ENCODE data around the gene DIDO1.

DIDO1 gene

GRCh38 chr20:62889871-62890270 lies 36.4 kb downstream of the DIDO1 start:
- DNase-seq: no peak

GRCh38 chr20:62889411-62889810 lies 36.9 kb downstream of the DIDO1 start:
- no peak for DNase-seq

DNA sequence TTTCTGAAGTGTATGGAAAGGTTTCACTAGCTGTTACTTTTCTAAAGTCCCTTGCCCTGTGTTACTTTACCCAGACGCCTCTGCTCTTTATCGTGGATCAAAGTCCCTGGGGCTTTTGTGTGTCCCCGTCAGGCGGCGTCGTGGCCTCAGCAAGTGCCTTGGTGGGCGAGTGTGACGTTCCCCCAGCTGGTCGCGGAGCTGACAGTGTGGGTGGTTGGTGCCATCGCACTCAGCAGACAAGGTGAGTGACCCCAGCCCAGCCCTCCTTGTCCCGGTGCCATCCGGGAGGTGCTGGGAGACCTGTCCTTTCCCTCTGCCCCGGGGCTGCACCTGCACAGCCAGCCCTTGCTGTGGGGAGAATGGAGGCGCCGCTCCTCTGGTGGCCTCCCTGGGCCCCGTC lies 37.4 kb downstream of the DIDO1 start:
- no peak for DNase-seq

- DNase-seq: no peak
Observed at GRCh38 chr20:62888406-62888805, 37.9 kb downstream of the DIDO1 start.

- DNase-seq: no peak
Observed at GRCh38 chr20:62887860-62888239, 38.5 kb downstream of the DIDO1 start.

DNA sequence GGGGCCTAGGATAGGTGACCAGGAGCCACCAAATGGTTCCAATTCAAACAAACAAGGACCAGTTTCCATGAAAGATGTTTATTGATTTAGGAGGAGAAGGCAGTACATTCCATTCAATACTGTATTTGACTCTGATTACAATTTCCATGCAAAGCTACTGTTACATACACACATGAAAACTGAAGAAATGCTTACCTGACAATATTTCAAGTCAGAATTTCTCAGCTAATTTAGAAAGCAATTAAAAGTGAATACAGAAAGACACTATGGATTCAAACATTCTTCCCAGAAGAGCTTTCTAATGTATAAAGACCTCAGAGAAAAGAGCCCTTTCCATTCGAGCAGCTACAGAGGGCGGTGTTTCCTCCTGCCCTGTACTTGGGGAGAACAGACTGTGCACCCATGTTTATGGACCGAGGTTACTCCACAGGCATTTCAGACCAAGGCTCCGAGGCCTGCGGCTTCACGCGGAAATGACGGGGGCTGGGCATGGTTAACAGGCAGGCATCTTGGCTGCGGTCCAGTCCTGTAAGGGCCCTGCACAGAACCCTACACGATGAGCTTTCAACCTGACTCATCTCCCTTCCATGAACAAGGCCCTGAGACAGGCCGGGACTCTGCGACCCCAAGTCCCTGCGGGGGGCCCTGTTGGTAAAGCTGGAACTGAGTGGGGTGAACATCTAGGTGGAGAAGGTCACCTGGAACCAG lies 39.0 kb downstream of the DIDO1 start:
- DNase-seq: no peak

GRCh38 chr20:62886709-62887058 lies 39.6 kb downstream of the DIDO1 start:
- DNase-seq: no peak

DNA sequence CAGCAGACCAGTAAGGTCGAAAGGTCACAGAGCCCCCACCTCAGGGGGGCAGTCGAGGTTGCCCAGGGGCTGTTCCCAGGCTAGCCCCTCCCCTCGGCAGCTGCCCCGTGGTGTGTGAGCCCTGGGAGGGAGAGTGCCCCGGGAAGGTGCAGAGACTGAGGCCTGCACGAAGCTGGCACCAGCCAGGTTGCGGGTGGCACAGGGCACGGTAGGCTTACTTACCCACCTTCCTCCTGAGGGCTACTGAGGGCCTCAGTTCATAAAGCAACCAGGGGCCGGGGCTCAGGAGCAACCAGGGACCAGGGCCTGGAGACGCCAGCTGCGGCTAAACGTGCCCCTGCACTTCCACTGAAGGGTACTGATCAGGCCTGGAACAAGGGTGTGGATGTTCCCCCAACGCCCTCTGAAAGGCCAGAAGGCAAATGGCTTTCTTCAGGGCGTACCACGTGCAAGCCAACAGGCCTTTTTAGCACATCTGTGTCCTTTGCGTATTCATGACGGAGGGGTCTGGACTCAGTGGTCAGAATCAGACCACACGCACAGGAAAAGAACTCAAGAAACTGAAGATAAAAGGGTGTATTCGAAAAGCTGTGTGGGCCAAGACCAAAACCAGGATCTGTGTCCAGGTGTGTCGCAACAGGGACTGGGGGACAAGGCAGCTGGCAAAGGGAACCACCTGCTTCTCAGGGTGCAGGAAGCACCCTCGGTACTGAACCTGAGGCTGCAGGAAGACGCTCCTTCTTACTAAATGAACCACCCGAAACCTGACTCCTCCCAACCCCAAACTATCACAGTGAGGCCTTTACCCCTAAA lies 40.2 kb downstream of the DIDO1 start:
- no peak for DNase-seq

DNA sequence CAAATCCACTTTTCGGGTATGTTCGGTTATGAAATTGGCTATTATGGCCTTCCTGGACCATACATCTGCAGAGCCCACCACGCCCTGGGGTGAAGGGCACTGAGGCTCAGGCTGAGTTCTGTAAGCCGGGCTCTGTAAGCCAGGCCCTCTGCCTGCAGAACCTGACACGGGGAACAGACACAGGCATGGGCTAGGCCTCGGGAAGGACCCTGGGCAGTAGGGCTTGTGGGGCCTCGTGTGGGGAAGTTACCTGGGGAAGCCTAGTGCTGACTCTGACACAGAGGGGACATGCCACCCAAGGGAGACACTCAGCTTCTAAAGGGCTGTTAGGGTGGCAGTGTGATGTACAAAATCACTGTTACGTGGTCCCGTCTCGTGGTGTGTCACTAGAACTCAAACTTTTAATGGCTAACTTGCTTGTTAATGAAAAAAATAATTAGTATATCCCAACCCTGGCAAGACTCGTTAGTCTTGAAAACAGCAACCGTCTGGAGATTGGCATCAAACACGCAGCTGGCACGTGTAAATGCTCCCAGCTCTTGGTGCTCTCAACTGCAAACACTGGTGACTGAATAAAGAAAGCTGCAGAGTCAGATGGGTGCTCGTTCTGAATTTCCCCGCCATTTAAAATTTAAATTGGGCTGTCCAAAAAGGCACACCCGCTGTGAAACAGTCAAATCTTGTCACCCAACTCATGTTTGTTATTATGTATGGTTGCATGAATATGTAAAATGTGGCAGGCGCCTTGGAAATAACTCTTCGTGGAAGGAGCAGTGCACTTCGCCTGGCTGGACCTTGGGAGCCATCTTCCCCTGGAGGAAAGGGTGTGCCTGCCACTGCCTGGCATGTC lies 41.0 kb downstream of the DIDO1 start:
- no peak for DNase-seq

- no peak for DNase-seq
Observed at GRCh38 chr20:62884556-62884955, 41.7 kb downstream of the DIDO1 start.

DNA sequence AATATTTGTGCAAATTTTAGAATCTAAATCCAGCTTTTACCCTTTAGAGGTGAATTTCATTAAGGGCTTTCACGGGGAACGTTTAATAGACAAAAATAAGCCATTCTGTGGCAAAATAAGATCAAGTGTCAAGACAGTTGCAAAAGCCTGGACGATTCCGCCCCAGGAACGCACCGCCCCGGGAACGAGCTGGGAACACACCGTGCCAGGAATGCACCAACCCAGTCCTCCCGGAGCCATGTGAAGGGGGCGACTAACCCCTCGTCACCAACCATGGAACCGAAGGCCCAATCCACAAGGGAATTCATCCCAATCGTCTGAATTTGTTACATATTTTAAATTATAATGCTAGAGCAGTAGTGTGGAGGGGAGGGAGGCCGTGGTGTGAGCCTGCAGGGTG lies 43.9 kb downstream of the DIDO1 start:
- DNase-seq: no peak

DNA sequence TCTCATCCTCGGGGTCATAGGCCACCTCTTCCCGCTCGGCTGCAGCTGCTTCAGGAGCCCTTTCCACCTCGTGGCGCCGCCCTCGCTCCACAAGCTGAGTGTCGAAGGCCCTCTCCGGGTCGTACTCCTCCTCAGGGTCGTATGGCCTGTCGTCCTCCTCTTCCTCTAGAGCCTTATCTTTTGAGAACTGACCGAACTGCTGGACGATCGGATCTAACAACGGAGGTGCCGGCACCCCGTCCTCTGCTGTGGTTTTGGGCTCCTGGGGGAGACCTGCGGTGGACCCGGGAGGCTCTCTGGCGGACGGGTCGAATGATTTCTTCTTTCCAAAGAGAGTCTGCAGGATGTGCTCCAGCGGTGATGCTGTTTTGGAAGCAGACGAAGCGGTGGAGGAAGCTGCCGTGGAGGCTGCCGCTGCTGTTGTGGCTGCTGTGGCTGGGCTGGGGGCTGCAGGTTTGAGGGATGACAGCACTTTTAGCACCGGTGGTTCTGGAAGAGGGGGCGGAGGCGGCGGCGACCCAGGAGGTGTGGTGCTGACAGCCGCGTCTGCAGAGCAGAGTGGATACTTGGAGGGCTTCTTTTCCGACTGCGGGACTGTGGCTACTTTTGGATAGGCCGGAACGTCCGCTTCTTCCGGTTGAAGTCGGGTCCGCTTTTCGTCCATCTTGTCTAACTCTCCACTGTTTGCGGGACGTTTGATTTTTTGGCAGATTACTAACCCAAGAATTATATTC lies 44.5 kb downstream of the DIDO1 start:
- DNase-seq: no peak

GRCh38 chr20:62880935-62881661 lies 45.2 kb downstream of the DIDO1 start:
- no peak for DNase-seq

DNA sequence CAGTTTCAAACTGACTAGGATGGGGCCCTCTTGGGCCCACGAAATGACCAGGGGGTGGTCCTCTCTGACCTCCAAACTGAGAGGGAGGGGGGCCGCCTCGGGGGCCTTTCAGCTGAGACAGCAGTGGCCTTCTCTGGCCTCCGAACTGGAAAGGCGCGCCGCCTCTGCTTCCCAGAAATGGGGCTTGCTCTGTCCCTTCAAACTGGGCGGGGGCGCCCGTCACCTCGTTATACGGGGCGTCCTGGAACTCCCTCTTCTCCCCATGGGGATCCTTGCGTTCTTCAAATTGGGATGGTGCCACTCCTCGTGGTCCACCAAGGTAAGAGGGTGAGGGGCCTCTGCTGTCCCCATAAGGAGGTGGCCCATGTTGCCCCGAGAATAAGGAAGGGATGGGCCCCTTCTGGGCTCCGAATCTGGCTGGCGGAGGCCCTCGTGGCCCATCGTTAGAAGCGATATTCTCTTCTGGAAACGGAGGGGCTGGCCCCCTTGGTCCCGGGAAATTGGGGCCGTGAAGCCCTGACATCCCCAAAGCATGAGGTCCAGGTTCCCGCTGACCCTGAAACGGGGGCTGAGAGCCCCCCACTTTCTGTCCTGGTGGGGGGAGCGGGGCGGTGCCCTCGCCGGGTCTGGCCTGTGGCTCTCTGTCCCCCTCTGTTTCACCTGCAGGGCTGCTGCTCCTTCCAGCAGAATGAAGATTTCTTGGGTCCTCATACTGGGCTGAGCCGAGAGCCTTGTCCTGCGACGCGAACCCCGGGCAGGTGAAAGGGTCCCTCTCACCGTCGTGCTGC lies 46.0 kb downstream of the DIDO1 start:
- no peak for DNase-seq

GRCh38 chr20:62879275-62880146 lies 46.8 kb downstream of the DIDO1 start:
- DNase-seq: no peak

GRCh38 chr20:62878244-62879038 lies 47.9 kb downstream of the DIDO1 start:
- no peak for DNase-seq

GRCh38 chr20:62876902-62877816 lies 49.1 kb downstream of the DIDO1 start:
- no peak for DNase-seq

DNA sequence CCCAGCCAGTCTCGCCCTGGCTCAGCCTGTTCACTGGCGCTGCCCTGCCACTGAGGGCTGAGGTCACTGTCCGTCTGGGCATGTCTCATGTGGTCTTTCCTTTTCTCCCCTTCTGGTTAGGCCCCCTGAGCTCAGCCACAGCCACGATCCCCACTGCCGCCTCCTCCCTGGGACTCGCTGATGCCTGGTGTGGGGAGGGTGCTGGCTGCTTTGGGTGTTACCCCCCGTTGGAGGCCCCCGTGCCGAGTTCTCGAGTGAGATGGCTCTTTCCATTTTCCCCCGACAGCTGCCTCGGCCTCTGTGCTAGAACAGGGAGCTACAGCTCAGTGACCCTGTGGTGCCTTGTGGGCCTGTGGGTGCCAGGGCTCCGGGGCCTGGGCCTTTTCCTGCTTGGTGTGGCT lies 49.8 kb downstream of the DIDO1 start:
- DNase-seq: no peak

Data from NCI-H2081 treated with DMSO at 0.1 percent for 48 hours (cell line).